ENCODE data around the gene ABTB2.

Gene ABTB2

DNA sequence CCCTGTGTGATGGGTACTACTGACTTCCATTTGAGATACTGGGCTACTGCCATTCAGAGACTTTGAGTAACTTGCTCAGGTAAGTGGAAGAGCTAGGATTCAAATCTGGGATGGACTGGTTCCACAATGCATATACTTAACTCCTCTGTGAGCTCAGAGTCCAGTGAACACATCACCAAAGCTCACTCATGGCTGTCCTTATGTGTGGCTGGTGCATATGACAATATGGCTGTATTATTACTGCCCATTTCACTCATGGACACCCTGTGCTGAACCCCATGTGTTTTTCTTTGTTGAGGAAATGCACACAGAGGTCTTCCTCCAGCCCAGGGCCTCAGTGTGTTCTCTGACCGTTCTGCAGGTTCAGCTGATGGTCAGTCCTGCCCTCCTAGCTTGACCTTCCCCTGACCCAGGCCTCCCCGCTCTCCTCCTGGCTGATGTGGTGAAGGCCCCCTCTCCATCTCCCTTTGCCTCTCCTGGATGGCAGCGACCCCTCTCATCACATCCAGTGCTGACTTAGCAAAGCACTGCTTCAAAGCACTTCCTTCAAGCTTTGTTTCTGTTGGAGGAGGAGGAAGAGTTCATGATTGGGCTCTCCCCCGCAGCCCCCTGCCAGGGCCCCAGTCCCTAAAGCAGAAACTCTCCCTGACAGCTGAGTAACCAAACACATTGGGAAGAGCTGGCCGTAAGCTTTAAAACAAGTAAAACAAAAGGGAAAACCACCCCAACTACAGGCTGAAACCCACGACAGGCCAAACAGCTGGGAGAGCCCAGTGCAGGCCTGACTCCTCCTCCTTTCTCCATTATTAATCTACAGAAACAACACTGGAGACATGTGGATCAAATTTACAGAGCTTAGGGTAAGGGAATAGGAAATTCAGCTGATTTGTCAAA is 151.2 kb downstream of the ABTB2 start:
- peak; percentile 78 for DNase-seq

DNA sequence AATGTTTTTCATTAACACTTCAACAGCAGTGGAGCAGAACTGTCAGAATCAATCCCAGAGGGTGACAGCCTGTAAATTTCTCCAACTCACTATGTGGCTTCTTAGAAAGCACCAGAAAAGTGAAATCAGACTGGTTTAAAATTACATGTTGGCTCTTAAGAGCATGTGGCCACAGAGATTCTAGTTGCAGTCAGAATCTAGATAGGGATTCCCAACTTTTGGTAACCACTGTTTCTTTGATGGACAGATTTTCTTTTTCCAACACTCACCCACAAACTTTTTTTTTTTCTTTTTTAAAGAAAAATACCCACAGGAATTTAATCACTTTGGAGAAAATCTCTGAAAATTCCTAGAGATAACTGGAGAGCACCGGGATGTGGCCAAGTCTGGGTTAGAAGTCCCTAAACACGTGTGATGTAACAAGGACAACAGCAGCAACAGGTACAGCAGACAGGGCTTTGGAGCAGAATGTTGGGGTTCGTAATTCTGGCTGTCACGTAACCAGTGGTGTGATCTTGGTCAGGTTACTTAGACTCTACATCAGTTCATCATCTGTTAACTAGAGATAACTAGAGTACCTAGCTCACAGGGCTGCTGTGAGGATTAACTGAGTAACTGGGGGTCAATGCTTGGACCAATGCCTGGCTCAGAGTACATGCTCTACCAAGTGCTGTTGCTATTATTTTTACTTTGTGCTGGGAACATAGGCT is 152.3 kb downstream of the ABTB2 start:
- DNase-seq = no peak

DNA sequence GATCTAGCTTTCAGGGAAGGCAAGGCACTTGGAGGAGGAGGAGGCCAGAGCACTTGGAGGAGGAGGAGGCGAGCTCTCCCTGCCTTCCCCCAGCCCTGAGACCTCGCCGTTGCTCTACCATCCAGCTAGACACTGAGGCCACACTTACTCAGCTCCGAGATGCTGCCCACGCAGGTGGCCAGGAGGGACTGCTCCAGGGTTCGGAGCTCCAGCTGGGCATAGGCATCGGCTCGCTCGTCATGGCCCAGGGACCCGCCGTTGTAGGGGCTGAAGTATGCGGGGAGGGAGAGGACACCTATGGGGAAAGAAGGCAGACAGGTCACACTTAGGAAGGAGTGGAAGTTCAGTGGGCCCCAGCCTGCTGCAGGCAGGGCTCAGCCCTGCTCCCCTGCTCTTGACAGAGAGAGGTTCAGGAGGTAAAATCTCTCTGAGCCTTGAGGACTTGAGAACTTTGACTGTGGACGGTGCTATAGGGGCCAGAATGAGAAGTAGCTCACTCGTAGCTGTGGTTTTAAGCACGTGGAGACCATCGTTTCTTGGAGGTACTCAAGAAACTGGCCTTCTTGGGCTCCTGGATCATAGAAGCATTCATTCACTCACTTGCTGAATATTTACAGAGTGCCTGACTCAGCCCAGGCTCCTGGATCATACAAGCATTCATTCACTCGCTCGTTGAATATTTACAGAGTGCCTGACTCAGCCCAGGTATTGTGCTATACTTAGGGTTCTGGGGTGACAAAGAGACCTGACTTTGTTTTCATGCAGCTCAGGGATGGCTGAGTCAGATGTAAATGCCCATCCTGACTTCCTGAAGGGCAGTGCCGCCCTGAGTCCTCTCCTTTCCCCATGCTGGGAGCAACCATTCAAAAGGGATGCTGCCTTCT is 153.2 kb downstream of the ABTB2 start:
- no peak for DNase-seq

DNA sequence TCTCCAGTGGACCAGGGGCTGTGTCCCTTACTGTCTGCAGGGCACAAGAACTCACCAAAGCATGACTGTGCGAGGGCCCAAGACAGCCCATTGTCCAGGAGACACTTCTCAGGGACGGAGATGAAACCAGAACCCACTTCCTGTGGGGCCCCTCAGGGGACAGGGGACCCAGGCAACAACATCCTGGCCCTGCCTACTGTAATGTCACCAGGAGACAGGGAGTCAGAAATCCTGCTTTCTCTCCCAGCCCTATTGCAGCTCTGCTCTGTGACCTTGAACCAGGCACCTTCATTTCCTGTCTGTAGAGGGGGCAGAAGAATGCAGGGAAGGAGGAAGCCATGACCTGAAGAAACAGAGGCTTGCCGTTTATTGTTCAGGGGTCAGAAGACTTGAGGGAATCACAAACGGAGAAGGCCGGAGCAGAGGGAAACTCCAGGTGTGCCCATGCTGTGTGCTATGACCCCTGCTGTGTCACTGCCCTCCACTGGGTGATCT is 154.4 kb downstream of the ABTB2 start:
- DNase-seq = no peak

DNA sequence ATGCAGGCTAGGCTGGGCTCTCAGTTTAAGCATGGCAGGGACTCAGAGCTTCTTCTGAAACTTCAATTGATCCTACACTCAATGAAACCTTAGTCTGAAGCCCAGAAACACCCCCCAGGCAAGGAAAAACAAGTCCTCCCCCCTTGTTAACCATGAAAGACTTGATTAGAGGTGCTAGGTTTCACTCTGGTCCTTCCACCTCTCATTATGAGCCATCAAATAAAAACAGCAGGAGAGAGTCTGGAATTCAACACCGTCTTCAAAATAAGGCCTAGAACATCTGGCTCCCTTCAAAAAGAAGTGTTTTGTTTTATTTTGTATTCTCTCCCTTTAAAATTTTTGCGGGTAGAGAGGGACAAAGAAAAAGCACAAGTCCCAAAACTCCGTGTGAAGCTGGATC is 156.7 kb downstream of the ABTB2 start:
- no peak for DNase-seq

DNA sequence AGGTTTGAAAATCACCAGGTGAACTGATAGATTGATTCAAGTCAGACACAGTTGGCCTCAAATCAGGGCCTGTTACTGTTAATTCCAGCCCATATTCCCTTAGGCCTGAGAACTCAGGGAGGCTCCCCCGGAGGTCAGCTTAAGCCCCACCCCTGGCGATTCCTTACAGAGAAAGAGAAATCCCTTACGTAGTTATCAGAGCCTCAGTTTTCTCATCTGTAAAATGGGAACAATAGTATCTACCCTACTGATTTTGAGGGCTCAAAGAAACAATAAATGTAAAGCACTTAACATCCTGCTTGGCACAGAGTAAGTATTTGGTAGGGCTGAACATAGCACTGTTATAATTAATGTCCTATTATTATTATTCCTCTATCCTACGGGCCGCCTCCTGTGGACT is 158.3 kb downstream of the ABTB2 start:
- DNase-seq = no peak

DNA sequence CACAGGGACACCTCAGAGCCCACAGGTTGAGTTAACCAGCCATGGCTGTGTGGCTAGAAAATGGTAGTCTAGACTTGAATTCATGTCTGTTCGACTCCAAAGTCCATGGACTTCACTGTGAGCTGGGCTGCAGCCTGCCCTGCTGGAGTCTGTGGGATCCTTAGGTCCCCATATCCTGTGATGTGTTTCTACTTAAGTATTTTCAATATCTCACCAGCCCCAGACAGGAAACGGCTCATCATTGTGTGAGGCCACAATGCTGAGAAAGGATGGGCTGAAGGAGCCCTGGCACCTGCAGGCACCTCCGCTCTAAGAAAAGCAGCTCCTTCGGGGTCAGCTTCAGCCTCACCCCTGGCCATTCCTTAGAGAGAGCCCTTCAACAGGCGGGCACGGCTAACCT is 159.3 kb downstream of the ABTB2 start:
- no peak for DNase-seq

DNA sequence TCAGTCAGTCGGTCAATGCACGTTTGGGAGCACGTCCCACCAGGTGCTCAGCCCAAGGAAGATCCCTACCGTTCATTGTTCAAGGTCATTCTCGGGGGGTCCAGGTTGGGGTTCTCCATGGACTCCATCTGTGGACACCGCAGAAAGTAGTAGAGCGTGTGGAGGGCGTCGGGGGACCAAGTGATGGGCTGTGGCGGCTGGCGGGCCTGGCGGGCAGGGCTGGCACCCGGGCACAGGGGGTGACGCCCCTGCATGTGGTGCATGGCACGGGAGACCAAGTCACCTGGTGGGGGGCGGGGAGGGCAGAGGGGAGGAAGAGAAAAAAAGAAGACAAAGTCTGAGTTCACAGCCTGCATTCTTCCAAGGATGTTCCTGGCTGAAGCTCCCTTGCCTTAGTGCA is 160.6 kb downstream of the ABTB2 start:
- DNase-seq = no peak

DNA sequence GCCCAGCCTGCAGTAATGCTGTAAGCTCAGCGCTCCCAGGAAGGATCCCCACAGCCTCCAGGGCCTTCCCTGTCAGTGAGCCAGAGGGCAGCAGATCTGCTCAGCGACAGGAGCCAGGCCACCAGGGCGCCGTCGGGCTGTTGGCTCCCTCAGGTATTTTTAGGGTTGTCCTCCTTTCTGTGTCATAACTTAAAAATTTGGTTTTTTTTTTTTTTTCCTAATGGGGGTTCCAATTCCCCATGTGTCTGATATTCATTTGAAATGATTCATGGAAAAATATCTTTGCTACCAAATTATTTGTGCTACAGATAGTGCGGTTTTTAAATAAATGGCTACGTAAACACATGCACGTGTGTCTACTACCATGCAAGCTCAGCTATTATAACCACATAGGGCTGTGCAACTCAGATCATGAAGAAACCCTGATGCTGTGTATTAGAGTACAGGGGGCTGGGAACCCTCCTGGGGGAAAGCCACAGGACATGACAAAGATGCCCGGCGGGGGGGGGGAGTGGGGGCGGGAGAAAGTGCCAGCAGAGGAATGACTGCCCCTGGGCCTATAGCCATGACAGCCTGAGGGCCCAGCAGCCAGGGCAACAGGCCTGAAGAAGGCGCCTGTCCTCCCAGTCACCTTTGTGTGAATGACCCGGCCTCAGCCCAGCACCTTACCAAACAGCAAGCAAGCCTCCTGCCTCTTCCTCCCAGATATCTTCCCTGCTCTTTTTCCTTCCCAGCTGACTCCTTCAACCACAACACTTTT is 163.1 kb downstream of the ABTB2 start:
- DNase-seq = no peak

DNA sequence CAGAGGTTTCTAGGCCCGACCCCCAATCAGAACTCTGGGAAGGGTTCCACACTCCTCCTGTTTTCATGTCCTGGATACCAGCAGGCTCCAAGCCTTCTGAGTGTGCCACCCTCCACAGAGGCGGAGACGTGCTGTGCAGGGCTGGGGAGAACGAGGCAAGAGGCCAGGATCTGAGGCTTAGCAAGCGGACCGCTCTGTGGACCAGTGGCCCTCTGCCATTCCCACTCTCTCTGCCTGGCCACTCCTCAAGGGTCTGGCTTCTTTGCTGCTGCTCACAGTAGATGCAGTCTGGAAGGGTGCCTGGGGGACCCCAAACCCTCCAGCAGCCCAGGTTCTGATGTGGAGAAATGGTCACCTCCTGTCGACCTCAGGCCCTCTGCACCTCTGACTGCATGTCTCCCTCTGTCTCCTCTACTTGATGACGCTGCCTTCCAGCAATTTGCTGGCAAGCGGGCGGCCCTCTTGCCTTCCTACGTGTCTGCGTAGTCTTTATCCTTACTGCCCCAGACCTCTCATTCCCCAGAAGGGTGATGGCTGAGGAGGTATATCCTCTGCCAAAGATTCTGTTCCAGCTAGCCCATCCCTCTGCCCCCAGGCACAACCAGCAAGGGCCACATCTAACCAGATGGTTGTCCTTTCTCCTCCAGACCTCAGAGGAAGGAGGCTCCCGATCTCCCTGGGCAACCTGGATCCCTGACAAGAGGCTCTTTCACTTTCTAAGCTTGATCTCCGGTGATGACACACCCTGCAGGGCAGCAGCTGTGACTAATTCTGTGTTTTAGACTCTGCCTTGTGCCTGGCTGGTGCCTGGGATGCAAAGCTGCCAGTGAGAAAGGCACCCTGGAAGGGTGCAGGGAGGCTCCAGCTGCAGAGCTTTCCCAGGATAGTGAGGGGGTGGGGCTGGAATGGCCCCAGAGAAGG is 165.1 kb downstream of the ABTB2 start:
- DNase-seq = peak; percentile 75

DNA sequence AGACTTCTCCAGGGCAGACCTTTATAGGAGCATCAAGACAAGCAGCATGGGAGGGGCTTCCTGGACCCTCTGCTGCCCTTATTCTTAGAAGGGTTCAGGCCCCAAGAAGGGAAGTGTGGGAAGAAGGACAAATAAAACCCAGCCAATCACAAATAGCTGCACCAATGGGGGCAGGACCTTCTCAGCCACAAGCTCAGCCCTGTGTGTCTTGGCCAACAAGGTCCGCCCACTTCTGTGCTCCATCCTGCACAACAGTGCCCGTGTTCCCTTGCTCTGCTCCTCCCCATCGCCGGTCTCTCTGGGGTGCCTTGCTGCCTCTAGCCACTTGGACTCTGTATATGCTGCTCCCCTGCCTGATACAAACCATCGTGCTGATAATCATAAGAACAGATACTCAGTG is 166.2 kb downstream of the ABTB2 start:
- DNase-seq = no peak

DNA sequence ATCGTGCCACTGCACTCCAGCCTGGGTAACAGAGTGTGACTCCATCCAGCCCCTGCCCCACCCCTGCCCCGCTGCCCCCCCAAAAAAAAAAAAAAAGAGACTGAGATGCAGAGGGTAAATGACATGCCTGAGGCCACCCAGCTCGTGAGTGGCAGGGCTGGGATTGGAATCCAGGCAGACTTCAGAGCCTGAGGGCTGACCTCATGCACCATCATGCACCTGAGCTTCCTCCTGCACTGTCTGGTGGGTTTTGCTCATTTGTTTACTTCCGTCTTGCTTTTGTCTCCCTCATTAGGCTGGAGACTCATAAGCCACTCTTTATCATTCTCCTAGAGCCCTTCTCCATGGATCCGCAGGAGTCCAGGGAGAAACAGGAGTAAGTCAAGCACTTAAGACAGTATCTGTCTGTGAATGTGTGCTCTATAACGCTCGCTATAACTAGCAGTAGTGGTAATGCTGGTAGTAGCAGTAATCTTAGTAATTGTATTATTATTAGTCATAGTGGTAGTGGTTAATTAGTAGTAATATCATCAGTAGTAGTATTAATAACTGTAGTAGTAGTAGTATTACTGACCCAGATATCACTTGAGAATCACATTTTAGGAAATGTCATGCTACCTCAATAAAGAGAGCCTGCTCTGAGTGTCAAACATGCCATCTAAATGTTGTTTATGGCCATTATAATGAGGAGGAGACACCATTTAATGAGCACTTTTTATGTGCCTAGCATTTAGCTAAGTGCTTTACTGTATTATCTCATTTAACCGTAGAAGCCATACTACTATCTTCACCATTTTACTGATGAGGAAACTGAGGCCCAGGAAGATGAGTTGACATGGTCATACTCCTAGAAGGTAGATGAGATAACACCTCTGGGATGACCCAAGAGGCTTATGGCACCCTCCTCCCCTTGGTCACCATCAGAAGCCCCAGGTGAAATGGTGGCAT is 167.3 kb downstream of the ABTB2 start:
- no peak for DNase-seq

DNA sequence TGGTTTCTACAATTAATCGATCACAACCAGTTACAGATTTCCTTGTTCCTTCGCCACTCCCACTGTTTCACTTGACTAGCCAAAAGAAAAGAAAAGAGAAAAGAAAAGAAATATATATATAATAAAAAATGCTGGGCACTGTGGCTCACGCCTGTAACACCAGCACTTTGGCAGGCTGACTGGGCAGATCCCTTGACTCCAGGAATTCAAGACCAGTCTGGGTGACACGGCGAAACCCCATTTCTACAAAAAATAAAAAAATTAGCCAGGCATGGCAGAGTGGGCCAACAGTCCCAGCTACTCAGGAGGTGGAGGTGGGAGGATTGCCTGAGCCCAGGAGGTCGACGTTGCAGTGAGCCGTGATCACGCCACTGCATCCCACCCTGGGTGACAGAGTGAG is 168.6 kb downstream of the ABTB2 start:
- no peak for DNase-seq

DNA sequence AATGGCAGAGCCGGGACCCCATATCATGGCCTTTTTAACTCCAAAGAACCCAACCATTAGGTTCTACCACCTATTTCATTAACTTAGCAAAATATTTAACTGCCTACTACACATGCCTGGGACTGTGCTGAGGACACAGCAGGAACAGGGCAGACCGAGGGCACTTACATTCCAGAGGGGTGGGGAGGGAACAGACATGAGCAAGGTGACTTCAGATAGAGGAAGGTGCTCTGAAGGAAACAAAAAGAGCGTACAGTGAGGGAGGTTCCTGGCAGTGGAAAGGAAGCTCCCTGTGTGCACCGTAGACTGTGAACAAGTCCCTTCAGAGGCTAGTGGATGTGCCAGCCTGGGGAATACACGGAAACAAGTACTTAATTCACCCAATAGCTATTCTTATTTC is 169.6 kb downstream of the ABTB2 start:
- DNase-seq = no peak

DNA sequence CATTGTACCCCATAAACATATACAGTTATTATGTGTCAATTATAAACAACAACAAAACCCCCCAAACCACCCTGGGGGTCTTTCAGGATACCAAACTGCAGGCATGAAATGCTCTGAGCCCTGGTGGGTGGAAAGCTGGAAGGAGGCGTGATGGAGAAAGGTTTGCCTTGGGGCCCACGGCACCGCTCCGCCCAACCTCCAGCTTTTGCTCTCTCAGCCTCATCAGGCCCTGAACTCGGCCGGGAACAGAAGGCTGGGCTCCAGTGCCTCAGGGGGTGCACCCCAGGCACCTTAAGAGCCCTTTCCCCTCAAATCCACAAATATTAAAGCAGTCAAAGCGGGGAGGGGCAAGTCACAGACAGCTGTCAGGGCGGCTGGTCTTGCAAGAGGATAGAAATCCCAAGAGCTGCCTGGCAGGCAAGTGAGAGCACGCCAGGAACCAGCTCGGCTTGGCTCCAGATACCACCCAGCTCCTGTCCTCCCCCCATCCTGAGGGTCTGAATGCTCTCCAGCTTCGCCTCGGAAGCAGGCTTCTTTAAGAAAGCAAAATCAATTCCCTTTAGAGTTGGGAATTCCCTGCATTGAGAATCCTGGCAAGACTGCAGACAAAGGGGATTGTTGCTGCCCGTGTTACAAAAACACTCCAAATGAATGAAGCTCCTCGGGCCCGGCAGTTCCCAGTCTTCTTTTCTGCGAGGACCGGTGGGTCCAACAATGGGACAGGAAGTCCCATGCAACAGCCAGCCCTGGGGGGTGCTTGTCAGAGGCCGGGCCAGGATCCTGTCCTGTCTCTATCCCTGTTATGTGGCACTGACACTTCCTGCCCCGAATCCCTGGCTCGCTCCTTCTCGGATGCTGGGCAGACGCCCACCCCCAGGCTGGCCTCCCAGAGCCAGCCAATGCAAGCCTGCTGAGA is 171.6 kb downstream of the ABTB2 start:
- DNase-seq = no peak

DNA sequence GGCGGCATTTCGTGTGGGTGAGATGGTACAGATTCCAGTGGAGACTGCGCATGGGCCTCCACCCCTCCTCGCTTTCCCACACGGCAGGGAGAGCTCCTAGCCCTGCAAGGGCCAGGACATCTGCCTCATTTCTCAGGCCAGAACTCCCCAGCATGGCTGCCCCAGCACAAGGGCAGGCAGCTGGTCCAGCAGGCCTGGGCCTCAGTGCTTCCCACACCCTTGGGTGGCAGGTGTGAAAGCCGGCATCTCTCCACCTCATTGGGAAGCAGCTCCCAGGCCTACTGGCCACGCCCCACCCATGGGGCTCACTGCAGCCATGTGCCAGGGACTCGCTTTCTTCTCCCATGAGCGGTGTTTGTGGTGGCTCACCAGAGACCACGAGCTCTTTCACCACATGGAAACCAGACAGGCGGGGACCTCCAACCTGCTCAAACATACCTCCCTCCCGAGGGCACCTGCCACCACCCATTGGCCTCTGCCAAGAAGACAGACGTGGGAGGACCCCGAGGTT is 173.2 kb downstream of the ABTB2 start:
- no peak for DNase-seq

DNA sequence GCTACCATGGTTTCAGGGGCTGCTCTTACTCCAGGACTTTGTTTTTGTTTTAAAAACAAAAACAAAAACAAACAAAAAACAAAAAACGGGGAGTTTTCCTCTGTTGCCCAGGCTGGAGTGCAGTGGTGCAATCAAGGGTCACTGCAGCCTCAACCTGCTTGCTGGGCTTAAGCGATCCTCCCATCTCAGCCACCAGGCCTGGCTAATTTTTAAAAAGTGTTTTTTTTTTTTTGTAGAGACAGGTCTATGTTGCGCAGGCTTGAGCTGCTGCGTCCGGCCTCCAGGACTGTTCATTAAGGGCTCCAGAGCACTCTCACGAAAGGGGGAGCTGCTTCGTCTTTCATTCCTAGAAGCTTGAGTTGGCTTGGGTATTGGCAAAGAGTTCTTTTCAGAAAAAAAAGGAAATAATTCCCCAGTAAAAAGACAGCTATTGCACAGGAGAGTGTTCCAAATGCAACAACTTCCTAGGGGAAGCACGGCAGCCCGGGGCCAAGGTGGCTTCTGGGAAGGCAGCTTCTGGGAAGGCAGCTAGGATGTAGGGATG is 173.9 kb downstream of the ABTB2 start:
- no peak for DNase-seq

DNA sequence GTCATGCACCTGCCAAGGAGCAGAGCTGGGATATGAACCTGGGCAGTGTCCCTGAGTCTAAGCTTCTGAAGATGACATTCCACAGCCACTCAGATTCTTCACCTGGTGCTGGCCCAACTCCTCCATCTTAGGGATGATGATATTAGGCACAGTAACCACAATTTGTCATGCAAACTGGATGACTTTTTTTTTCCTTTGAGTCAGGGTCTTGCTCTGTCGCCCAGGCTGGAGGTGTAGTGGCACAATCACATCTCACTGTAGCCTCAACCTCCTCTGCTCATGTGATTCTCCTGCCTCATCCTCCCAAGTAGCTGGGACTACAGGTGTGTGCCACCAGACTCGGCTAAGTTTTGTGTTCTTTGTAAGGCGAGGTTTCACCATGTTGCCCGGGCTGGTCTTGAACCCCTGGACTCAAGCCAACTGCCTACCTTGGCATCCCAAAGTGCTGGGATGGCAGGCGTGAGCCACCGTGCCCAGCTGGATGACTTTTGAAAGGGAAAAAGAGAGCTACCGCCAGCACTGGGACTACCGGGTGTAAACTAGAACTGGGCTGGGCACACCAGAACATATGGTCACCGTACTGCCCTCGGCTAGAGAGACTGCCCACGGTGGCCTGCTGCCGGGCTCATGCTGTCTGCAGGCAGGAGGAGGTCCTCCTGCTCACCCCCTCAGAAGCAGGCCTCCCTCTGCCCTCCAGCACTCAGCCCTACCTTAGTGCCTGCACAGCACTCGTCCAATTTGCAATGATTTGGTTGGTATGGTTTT is 174.7 kb downstream of the ABTB2 start:
- DNase-seq = no peak

Data from left hindlimb (tissue), 1 donor.